ENCODE measurements around the gene GRID2IP. TPM values are rescaled to one million over a fixed set of nuclear protein-coding genes. Genes with fewer than 3 reads are reported as not detected.

The GRID2IP gene
- total and polyA plus RNA-seq, 2 of the 13 experiments (the other 11 are each of a cell fraction or from before 2014, with no cell fraction given) = 0.03 TPM; not detected in 1

DNA sequence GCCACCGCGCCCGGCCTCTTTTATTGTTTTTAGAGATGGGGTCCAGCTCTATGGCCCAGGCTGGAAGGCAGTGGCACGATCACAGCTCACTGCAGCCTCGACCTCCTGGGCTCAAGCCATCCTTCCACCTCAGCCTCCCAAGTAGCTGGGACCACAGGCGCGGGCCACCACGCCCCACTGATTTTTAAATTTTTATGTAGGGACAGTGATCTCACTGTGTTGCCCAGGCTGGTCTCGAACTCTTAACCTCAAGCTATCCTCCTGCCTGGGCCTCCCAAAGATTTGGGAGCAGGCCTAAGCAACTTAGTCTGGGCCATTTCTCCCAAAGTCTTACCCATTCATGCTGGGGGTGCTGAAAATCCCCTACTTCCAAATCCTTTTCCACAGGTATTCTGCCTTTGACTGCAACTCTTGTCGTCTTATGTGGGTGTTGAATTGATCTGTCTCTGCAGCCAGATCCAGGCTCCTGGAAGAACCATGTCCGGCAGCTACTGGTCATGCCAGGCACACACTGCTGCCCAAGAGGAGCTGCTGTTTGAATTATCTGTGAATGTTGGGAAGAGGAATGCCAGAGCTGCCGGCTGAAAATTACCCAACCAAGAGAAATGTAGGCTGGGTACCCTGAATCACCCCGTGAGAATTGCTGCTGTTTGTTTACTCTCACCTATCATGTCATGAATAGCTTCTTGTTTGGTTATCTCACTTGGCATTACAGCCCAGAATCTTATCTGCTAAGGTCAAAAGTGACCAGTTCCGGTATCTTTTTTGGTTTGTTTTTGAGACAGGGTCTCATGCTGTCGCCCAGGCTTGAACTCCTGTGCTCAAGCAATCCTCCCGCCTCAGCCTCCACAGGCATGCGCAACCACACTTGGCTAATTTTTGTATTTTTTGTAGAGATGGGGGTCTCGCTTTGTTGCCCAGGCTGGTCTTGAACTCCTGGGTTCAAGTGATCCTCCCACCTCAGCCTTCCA, 27.1 kb upstream of the GRID2IP start (continued):
- TF ChIP-seq SOX6 (IDR thresholded peaks at IDR 0.05) (no peak), SOX6 (CRISPR knock-in tag; IDR thresholded peaks at IDR 0.05) (peak; percentile 93), PBX2 (CRISPR knock-in tag; IDR thresholded peaks at IDR 0.05) (no peak), KMT2A (CRISPR knock-in tag; IDR thresholded peaks at IDR 0.05) (no peak), ZFP90 (CRISPR knock-in tag; IDR thresholded peaks at IDR 0.05; ENCODE audit: borderline replicate concordance) (0 out of 2 replicates have a peak, but pooled peaks have one; percentile 23), PRMT3 (CRISPR knock-in tag; IDR thresholded peaks at IDR 0.05; ENCODE audit: borderline replicate concordance, low read depth) (peak; percentile 28; the same call in 1 of the 2 replicates), FOXK2 (IDR thresholded peaks at IDR 0.05) (peak; percentile 63; the same call in 1 of the 2 replicates), ZBTB4 (CRISPR knock-in tag; IDR thresholded peaks at IDR 0.05; ENCODE audit: borderline replicate concordance) (no peak), ZFX (CRISPR knock-in tag; IDR thresholded peaks at IDR 0.05; ENCODE audit: low read depth) (no peak), SALL1 (CRISPR knock-in tag; IDR thresholded peaks at IDR 0.05) (peak; percentile 69), DNMT3B (CRISPR knock-in tag; conservative IDR thresholded peaks at IDR 0.05) (no peak), ZNF775 (CRISPR knock-in tag; IDR thresholded peaks at IDR 0.05; ENCODE audit: borderline replicate concordance) (no peak), NFIC (IDR thresholded peaks at IDR 0.05; ENCODE audit: low read length) (peak; percentile 82; the same call in 1 of the 2 replicates), ZBTB26 (CRISPR knock-in tag; IDR thresholded peaks at IDR 0.05; ENCODE audit: borderline replicate concordance) (no peak), KDM6A (CRISPR knock-in tag; IDR thresholded peaks at IDR 0.05; ENCODE audit: low read depth) (0 out of 2 replicates have a peak, but pooled peaks have one; percentile 30), ZBTB43 (CRISPR knock-in tag; conservative IDR thresholded peaks at IDR 0.05) (0 out of 2 replicates have a peak, but pooled peaks have one; percentile 21), MIXL1 (CRISPR knock-in tag; IDR thresholded peaks at IDR 0.05) (peak; percentile 51; the same call in 1 of the 2 replicates), ZBTB7A (CRISPR knock-in tag; IDR thresholded peaks at IDR 0.05) (no peak), RBAK (CRISPR knock-in tag; IDR thresholded peaks at IDR 0.05) (no peak), EED (CRISPR knock-in tag; IDR thresholded peaks at IDR 0.05) (no peak)
- TF ChIP-seq, protein P1, sequence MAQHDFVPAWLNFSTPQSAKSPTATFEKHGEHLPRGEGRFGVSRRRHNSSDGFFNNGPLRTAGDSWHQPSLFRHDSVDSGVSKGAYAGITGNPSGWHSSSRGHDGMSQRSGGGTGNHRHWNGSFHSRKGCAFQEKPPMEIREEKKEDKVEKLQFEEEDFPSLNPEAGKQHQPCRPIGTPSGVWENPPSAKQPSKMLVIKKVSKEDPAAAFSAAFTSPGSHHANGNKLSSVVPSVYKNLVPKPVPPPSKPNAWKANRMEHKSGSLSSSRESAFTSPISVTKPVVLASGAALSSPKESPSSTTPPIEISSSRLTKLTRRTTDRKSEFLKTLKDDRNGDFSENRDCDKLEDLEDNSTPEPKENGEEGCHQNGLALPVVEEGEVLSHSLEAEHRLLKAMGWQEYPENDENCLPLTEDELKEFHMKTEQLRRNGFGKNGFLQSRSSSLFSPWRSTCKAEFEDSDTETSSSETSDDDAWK (CRISPR knock-in tag; IDR thresholded peaks at IDR 0.05) = no peak
